OCI-LY1 (cell line): ENCODE results near the gene ZFPL1.

Experiments used
- EZH2 ChIP-seq: fragments of 200-600 bp; sonication (generic), shearing (Covaris generic); IDR thresholded peaks from 2 replicates; pipeline ENCODE4 v1.8.0; 2017; ENCODE audit warnings: borderline replicate concordance, mixed run types, mild to moderate bottlenecking, antibody characterized with exemption, low read length, moderate library complexity, mixed read lengths
- TF ChIP-seq, protein P1 (sequence below): fragments of 200-600 bp; sonication (generic), shearing (Covaris generic); IDR thresholded peaks from 2 replicates; pipeline ENCODE4 v1.5.1; 2017; ENCODE audit warnings: mild to moderate bottlenecking, antibody characterized with exemption, low read length, moderate library complexity, mixed read lengths

DNA sequence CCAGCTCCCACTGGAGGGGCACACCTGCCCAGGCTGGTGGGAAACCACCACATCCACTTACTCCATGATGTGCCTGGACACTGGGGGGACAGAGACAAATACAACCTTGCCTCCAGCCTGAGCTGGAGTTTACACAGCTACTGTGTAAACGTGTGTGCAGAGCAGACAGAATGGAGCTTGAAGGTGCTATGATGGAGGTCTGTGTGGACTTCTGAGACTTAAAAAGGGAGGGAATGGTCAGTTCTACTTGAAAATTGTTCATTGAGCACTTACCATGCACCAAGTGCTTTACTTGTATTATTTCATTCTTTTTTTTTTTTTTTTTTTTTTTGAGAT is 11.4 kb upstream of the ZFPL1 start:
- TF ChIP-seq EZH2: no peak
- TF ChIP-seq, protein P1, sequence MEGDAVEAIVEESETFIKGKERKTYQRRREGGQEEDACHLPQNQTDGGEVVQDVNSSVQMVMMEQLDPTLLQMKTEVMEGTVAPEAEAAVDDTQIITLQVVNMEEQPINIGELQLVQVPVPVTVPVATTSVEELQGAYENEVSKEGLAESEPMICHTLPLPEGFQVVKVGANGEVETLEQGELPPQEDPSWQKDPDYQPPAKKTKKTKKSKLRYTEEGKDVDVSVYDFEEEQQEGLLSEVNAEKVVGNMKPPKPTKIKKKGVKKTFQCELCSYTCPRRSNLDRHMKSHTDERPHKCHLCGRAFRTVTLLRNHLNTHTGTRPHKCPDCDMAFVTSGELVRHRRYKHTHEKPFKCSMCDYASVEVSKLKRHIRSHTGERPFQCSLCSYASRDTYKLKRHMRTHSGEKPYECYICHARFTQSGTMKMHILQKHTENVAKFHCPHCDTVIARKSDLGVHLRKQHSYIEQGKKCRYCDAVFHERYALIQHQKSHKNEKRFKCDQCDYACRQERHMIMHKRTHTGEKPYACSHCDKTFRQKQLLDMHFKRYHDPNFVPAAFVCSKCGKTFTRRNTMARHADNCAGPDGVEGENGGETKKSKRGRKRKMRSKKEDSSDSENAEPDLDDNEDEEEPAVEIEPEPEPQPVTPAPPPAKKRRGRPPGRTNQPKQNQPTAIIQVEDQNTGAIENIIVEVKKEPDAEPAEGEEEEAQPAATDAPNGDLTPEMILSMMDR: no peak
